SU-DHL-6 (cell line): ENCODE results near the gene AMER2.

Experiments
- H2AFZ ChIP-seq: fragments of 200-600 bp; sonication (generic); 2 replicates; pipeline ENCODE4 v1.6.1; 2014; ENCODE audit warnings: low read depth, mild to moderate bottlenecking, moderate library complexity, mixed read lengths, antibody characterized with exemption, low read length; ENCODE audit not compliant: severe bottlenecking
- H3F3A ChIP-seq: fragments of 200-600 bp; shearing (Covaris generic); 2 replicates; pipeline ENCODE4 v1.6.0; 2016; ENCODE audit warnings: antibody characterized with exemption, mild to moderate bottlenecking; ENCODE audit not compliant: insufficient read depth
- H3K27ac ChIP-seq: fragments of 200-600 bp; sonication (generic); 2 replicates; pipeline ENCODE4 v1.5.1; 2016; ENCODE audit warnings: low read depth, mild to moderate bottlenecking, low read length, moderate library complexity, mixed read lengths
- H3K27me3 ChIP-seq: fragments of 200-600 bp; sonication (generic), shearing (Covaris generic); 2 replicates; pipeline ENCODE4 v1.6.0; 2014; ENCODE audit warnings: mild to moderate bottlenecking, low read length
- H3K36me3 ChIP-seq: fragments of 200-600 bp; sonication (generic); 2 replicates; pipeline ENCODE4 v1.6.1; 2014; ENCODE audit warnings: mild to moderate bottlenecking, low read length, mixed read lengths
- H3K4me2 ChIP-seq: fragments of 300-600, 200-600 bp; shearing (Covaris generic), sonication (generic); 2 replicates; pipeline ENCODE4 v1.6.0; 2014; ENCODE audit warnings: low read length, low read depth, mild to moderate bottlenecking; ENCODE audit not compliant: poor library complexity, severe bottlenecking
- H3K4me3 ChIP-seq: fragments of 200-600 bp; sonication (generic); 2 replicates; pipeline ENCODE4 v1.5.1; 2014; ENCODE audit warnings: antibody characterized with exemption, low read length, mild to moderate bottlenecking, mixed read lengths; ENCODE audit not compliant: insufficient read depth, poor library complexity, severe bottlenecking
- H3K79me2 ChIP-seq: fragments of 200-600 bp; sonication (generic); 2 replicates; pipeline ENCODE4 v1.6.1; 2014; ENCODE audit warnings: mild to moderate bottlenecking, low read length, moderate library complexity; ENCODE audit not compliant: insufficient read depth
- H3K9ac ChIP-seq: fragments of 200-600 bp; sonication (generic); 2 replicates; pipeline ENCODE4 v1.7.0; 2014; ENCODE audit warnings: mild to moderate bottlenecking, low read length
- H3K9me2 ChIP-seq: fragments of 200-600 bp; sonication (generic); replicated peaks from 2 replicates; pipeline ENCODE4 v1.6.1; 2014; ENCODE audit warnings: low read length; ENCODE audit not compliant: insufficient read depth
- H3K9me3 ChIP-seq: fragments of 200-600 bp; sonication (generic); 2 replicates; pipeline ENCODE4 v1.6.1; 2014; ENCODE audit warnings: low read length, mixed read lengths; ENCODE audit not compliant: insufficient read depth
- H4K20me1 ChIP-seq: fragments of 200-600 bp; sonication (generic); 2 replicates; pipeline ENCODE4 v1.6.1; 2014; ENCODE audit warnings: low read depth, mild to moderate bottlenecking, antibody characterized with exemption, low read length, moderate library complexity, mixed read lengths
- EZH2phosphoT487 ChIP-seq: fragments of 200-600 bp; sonication (generic), shearing (Covaris generic); conservative IDR thresholded peaks from 2 replicates; pipeline ENCODE4 v1.6.1; 2018; ENCODE audit warnings: mild to moderate bottlenecking, antibody characterized with exemption, low read length, moderate library complexity, mixed read lengths
- TF ChIP-seq, protein P1 (sequence below): fragments of 200-600 bp; sonication (generic); IDR thresholded peaks from one replicate; pipeline ENCODE4 v1.5.1; 2017; ENCODE audit warnings: antibody characterized with exemption, mild to moderate bottlenecking, low read length, moderate library complexity; ENCODE audit not compliant: insufficient read depth, poor library complexity, severe bottlenecking

AMER2 gene

DNA sequence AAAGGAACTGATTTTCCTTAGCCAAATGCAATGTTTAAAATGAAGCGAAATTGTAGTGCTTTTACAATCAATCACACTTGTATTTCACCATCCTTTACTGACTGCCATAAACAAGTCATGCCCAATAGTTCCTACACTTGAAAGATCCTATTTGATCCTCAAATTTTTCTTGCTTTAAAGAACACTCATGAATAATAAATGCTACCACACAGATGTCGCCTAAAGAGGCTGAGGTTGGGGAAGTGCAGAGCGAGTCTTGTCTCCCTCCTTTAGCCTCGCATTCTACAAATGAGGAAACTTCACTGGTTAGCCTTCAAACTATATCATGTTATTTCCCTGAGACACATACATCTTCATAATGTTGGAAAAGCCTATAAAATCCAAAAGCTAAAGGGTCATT, 18.7 kb upstream of the AMER2 start:
- Histone ChIP-seq H3K79me2 (no peaks in the 10 kb centered on the region), H3K27me3 (no peaks in the 10 kb centered on the region), H4K20me1 (no peaks in the 10 kb centered on the region), H3K9me3 (no peaks in the 10 kb centered on the region), H3K4me2 (no peak overlapping the region), H3K9me2 (no peaks in the 10 kb centered on the region), H2AFZ (no peak overlapping the region), H3K9ac (no peak overlapping the region), H3F3A (no peaks in the 10 kb centered on the region), H3K27ac (no peak overlapping the region), H3K4me3 (no peak overlapping the region), H3K36me3 (no peaks in the 10 kb centered on the region)
- TF ChIP-seq EZH2phosphoT487: no peak
- TF ChIP-seq, protein P1, sequence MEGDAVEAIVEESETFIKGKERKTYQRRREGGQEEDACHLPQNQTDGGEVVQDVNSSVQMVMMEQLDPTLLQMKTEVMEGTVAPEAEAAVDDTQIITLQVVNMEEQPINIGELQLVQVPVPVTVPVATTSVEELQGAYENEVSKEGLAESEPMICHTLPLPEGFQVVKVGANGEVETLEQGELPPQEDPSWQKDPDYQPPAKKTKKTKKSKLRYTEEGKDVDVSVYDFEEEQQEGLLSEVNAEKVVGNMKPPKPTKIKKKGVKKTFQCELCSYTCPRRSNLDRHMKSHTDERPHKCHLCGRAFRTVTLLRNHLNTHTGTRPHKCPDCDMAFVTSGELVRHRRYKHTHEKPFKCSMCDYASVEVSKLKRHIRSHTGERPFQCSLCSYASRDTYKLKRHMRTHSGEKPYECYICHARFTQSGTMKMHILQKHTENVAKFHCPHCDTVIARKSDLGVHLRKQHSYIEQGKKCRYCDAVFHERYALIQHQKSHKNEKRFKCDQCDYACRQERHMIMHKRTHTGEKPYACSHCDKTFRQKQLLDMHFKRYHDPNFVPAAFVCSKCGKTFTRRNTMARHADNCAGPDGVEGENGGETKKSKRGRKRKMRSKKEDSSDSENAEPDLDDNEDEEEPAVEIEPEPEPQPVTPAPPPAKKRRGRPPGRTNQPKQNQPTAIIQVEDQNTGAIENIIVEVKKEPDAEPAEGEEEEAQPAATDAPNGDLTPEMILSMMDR: no peak

DNA sequence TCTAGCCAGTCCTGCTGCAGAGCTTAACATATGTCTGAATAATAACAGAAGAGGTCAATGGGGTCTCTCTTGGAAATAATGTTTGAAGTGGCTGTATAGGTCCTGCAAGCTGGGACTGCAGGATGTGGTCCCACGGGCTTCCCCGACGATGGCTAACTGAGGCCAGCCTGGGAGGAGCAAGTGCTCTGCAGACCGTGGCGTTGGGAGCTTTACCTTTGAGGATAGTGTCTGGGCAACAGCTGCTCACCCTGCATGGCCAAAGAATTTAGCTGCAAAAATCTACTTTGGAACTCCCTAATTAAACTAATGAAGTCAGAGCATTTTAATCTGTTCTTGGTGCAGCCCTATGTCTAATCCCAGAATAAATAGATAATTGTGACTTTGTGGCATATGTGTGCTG, 18.2 kb upstream of the AMER2 start:
- no peak overlapping the region for H3K9ac ChIP-seq
- no peaks in the 10 kb centered on the region for H3K79me2 ChIP-seq
- H3K9me3 ChIP-seq: no peaks in the 10 kb centered on the region
- H4K20me1 ChIP-seq: no peaks in the 10 kb centered on the region
- TF ChIP-seq, protein P1: no peak
- TF ChIP-seq EZH2phosphoT487: no peak
- no peak overlapping the region for H3K27ac ChIP-seq
- H3K4me2 ChIP-seq: no peak overlapping the region
- H3K27me3 ChIP-seq: no peaks in the 10 kb centered on the region
- no peak overlapping the region for H2AFZ ChIP-seq
- H3K9me2 ChIP-seq: no peaks in the 10 kb centered on the region
- no peak overlapping the region for H3K4me3 ChIP-seq
- H3F3A ChIP-seq: no peaks in the 10 kb centered on the region
- H3K36me3 ChIP-seq: no peaks in the 10 kb centered on the region

DNA sequence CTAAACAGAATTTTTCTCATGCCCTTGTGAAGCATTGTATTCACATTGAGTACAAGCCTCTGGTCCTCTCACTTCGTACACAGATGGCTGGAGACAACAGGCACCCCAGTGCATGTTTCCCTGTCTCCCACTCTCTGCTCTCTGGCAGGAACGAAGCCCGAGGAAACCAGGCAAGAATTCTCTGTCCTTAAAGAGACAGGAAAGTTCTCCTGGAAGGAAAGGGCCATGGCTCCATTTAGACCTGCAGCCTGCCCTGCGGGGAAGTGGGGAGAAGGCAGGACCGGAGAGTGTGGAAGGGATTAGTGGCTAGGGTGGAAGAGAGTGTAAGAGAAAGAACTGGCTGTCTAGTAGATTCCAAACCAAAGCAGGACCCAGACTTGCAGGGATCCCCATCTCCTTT, 15.5 kb upstream of the AMER2 start:
- no peaks in the 10 kb centered on the region for H3K79me2 ChIP-seq
- no peak overlapping the region for H3K27ac ChIP-seq
- no peaks in the 10 kb centered on the region for H4K20me1 ChIP-seq
- H3K9ac ChIP-seq: no peak overlapping the region
- no peaks in the 10 kb centered on the region for H3K36me3 ChIP-seq
- H3K4me3 ChIP-seq: no peak overlapping the region
- H3K4me2 ChIP-seq: no peak overlapping the region
- no peaks in the 10 kb centered on the region for H3F3A ChIP-seq
- no peaks in the 10 kb centered on the region for H3K9me2 ChIP-seq
- no peak overlapping the region for H2AFZ ChIP-seq
- no peaks in the 10 kb centered on the region for H3K27me3 ChIP-seq
- TF ChIP-seq, protein P1: no peak
- no peak for TF ChIP-seq EZH2phosphoT487
- H3K9me3 ChIP-seq: no peaks in the 10 kb centered on the region

DNA sequence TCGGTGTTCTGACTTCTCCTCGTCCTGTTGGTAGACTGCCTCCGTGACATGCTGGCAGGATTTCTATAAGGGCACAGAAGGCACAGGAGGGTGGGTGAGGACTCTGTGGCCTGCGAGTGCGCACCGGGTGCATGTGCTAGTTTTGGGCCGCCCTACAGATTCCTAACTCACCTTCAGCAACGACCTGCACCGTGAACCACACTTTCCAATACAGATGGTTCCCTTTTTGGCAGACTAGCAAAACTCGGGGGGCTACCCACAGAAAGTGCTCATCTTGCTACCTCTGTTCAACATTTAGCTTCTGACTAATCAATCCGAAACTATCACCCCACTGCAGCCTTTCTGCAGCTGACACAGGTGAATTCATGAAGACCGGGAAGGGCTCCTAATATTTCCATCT, 14.1 kb upstream of the AMER2 start:
- H3K4me3 ChIP-seq: no peak overlapping the region

More for the DNA sequence above, 14.1 kb upstream of the AMER2 start:
- Histone ChIP-seq H3K27ac (no peak overlapping the region), H3K9me3 (no peaks in the 10 kb centered on the region), H3K27me3 (no peaks in the 10 kb centered on the region), H3F3A (no peaks in the 10 kb centered on the region), H3K79me2 (no peaks in the 10 kb centered on the region), H3K36me3 (no peaks in the 10 kb centered on the region), H3K9ac (no peak overlapping the region), H2AFZ (no peak overlapping the region), H3K9me2 (no peaks in the 10 kb centered on the region), H3K4me2 (no peak overlapping the region), H4K20me1 (no peaks in the 10 kb centered on the region)
- TF ChIP-seq EZH2phosphoT487: no peak
- TF ChIP-seq, protein P1: no peak
